Glomerular endothelial cell (primary cell): ENCODE results near the gene EGFLAM. TPM values are rescaled to one million over a fixed set of nuclear protein-coding genes. Genes with fewer than 3 reads are reported as not detected.

ENCODE experiments used
- DNase-seq: peaks from one replicate; pipeline ENCODE4 v3.0.0-alpha.2; 2011; ENCODE audit warnings: low read depth, low spot score; ENCODE audit errors: extremely low read depth
- total RNA-seq: library from RNA; depleted of rRNA; stranded (reverse); fragments of >200 nt; gene quantifications from 2 replicates; pipeline ENCODE4 v1.2.3, GENCODE V29; 2015

The EGFLAM gene
- total RNA-seq, 1 donor from 2014 or later, result 1.2 TPM

GRCh38 chr5:38265546-38266179 is 7.3 kb downstream of the EGFLAM start:
- DNase-seq, result peak; percentile 27

- DNase-seq, result no peak
Observed at GRCh38 chr5:38267372-38267771, 9.0 kb downstream of the EGFLAM start.

GRCh38 chr5:38273626-38274025 is 15.3 kb downstream of the EGFLAM start:
- no peak for DNase-seq

- DNase-seq, result no peak
Observed at GRCh38 chr5:38274370-38274769, 16.0 kb downstream of the EGFLAM start.

GRCh38 chr5:38284384-38284783 is 26.0 kb downstream of the EGFLAM start:
- DNase-seq, result no peak

GRCh38 chr5:38285226-38285625 is 26.9 kb downstream of the EGFLAM start:
- no peak for DNase-seq

GRCh38 chr5:38286002-38286401 is 27.6 kb downstream of the EGFLAM start:
- DNase-seq, result no peak

- no peak for DNase-seq
Observed at GRCh38 chr5:38287124-38287523, 28.8 kb downstream of the EGFLAM start.

GRCh38 chr5:38289457-38289856 is 31.1 kb downstream of the EGFLAM start:
- no peak for DNase-seq

GRCh38 chr5:38290028-38290653 is 31.8 kb downstream of the EGFLAM start:
- no peak for DNase-seq

GRCh38 chr5:38291355-38291754 is 33.0 kb downstream of the EGFLAM start:
- DNase-seq, result no peak

- DNase-seq, result no peak
Observed at GRCh38 chr5:38292228-38292627, 33.9 kb downstream of the EGFLAM start.

GRCh38 chr5:38295751-38296150 is 37.4 kb downstream of the EGFLAM start:
- no peak for DNase-seq

GRCh38 chr5:38297830-38298608 is 39.7 kb downstream of the EGFLAM start:
- DNase-seq, result no peak

- DNase-seq, result no peak
Observed at GRCh38 chr5:38299585-38299984, 41.2 kb downstream of the EGFLAM start.

GRCh38 chr5:38305148-38305547 is 46.8 kb downstream of the EGFLAM start:
- DNase-seq, result no peak

- DNase-seq, result no peak
Observed at GRCh38 chr5:38307845-38308244, 49.5 kb downstream of the EGFLAM start.

GRCh38 chr5:38316544-38317224 is 58.3 kb downstream of the EGFLAM start:
- no peak for DNase-seq

GRCh38 chr5:38317868-38318267 is 59.5 kb downstream of the EGFLAM start:
- DNase-seq, result no peak

- no peak for DNase-seq
Observed at GRCh38 chr5:38319491-38319890, 61.1 kb downstream of the EGFLAM start.

- DNase-seq, result no peak
Observed at GRCh38 chr5:38321978-38322377, 63.6 kb downstream of the EGFLAM start.
